GM19438 (cell line): ENCODE measurements around the gene PTRHD1.
A peak's percentile ranks its signal among the peaks of the same experiment; 100 is the strongest.
"Not testable (repeated sequence)": the region's sequence is repeated elsewhere in the genome, so short reads cannot be mapped to it uniquely, and the experiment has no call there.

Source experiments
- ATAC-seq: cut with Tn5 transposase; IDR thresholded peaks from one replicate; pipeline ENCODE4 v1.9.1; 2021; ENCODE audit warnings: low read depth; ENCODE audit not compliant: unreplicated experiment

Gene PTRHD1, protein sequence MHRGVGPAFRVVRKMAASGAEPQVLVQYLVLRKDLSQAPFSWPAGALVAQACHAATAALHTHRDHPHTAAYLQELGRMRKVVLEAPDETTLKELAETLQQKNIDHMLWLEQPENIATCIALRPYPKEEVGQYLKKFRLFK

DNA sequence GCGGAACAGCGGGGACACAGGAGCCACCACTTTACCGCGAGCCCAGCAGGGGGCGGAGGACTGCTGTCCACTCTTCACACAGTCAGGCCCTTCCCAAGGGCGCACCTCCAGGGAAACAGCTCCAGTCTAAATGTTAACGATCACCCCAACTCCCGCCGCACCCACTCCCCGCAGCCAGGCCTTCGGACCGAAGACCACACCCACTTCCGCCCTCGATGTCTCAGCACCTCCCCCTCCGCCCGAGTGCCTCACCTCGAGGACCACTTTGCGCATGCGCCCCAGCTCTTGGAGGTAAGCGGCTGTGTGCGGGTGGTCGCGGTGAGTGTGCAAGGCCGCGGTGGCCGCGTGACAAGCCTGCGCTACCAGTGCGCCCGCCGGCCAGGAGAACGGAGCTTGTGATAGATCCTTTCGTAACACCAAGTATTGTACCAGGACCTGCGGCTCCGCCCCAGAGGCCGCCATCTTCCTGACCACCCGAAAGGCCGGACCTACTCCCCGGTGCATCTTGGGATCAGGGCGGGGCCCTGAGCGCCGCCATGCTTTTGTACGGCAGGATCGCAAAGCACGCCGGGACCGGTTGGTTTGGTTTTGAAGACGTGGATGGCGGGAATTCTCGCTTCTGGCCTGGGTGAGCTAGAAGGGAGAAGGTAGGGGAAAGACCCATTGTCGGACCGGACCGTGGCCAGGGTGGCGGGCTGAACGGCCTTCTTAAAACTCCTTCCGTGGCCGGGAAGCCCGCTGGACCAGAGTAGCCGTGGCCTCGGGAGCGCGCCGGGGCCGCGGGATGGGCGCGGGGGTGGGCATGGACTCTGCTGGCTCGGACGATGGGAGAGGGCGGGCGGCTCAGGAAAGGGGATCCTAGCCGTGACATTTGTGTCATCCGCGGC lies at the start of gene PTRHD1, which contains the start of gene CENPO:
TSS of gene PTRHD1 (minus strand) at position 518 of the 887 bp plus-strand sequence. CDS start at position 504, 14 bp downstream.
TSS of gene CENPO (plus strand) at position 552 of the 887 bp plus-strand sequence. CDS start 495 bp downstream, outside the sequence.
- ATAC-seq: peak; percentile 87

DNA sequence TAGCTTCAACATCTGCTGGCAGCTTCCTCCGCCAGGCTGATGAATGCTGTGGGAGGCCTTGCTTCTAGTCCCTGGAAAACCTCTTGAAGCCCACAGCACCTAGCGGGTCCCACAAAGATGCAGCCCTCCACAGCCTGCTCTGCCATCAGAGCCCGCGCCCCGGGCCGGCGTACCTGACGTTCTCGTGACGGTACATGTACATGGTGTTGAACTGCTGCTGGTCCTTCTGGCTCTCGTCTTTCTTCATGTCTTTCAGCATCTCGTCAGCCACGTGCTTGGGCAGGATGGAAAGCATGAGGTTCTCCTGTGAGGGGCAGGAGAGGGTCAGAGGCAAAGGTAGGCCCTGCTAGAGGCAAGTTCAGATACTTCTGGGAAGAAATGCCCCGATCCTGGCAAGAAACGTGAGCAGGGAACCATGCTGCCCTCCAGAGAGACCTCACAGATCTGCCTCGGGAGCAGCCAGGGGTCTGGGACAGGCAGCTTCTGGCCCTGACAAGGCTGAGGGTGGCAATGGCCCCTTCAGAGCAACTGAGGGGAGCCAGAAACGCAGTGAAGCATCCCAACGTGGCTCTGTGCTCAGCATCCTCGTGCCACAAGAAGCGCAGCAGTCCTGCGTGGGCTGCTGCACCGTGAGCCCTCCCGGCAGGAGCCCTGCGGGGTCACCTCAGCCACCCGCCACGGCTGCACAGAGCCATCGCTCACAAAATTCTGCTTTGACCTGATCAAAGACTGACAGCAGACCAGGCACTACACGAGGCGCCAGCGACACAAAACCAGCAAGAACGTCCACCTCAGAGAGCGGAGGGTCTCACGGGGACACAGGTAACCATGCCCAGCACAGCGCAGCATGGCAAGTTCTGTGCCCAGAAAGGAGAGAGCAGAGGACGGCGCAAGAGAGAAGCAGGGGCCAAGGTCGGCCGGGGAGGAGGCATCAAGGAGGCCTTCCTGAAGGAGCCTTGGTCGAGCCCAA lies 49.2 kb upstream of the PTRHD1 start:
- ATAC-seq: no peak

DNA sequence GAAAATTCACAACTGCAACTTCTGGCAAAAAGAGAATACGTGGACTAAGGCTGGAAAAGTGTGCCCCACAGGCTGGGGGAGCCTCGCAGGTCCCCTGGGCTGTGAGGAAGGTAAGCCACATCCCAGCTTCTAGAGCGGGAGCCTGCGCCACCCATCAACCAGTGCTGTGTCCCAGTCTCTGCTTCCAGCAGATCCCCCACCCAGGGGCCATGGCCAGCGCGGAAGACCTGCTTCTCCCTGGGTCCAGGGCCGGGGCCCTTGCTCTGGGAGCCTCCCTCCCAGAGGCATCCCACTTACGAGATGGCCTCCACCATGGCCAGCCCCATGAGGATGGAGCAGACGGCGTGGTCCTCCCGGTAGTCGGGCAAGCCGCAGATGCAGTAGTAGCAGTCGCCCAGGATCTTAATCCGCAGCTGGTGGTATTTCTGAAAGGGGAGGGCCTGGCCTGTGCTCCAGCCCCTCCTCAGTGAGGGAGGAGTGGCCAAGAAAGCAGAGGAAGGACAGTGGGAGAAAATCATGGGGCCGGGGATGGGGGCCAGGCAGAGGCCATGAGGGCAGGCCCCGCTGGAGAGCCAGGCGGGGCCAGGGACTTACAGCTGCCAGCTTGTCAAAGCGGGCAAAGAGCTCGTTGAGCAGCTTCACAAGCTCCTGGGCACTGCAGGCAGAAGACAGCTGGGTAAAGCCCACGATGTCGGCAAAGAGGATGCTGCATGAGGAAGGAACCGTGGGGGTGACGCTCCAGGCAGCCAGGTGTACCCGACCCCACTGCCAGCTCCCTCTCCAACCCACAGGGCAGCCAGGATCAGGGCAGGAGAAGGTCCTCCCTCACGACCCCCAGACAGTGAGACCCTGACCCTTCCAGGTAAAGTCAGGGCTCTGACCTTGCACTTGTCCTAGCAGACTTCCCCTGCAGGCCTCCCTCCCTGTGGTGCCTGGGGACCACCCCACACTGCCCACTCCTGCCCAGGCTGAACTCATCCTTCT lies 48.1 kb upstream of the PTRHD1 start:
- no peak for ATAC-seq

DNA sequence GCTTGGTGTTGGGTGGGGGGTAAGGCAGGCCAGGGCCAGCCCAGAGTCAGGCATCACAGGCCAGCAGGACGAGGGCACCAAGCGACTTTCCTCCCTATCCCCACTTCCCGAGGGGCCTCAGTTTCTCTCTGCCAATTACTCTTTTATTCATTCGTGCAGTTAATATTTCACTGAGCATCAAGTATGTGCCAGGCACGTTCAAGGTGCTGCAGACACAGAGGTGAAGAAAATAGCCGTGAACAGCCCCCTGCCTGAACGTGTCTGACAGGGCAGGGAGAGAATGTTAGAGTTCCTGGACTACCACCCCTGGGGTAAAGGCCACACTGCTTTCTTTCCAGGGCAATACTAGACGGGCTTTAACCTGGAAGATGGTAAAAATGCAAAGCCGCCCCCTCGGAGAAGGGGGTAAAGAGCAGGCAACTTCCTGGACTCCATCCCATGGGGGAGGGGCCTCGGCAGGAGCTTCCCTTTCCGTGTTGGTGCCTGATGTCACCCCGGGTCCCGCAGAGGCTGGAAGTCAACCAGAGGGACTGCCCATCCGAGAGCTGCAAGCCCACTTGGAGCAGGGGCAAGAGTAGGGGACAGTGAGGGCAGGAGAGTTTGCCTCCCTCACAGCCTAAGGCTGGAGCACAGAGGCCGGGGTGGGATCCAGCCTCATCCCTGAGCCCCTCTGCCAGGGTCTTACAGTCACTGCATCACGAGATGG lies 47.1 kb upstream of the PTRHD1 start:
- no peak for ATAC-seq

DNA sequence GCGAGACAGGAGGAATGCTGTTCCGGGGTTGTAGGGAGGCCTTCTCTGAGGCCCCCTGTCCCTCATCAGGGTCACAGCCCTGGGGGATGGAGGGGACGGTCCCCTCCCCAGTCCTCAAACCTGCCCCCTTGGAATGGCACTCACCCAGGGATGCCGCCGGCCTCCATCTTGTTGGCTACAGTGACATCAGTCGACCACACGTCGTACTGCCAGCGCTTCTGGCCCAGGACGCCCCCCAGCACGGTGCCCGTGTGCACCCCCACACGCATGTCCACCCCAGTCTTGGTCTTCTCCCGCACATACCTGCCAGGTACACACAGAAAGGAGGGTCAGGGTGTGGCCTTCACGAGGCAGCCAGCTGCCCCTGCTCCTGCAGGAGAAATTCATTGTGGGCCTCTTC lies 46.5 kb upstream of the PTRHD1 start:
- no peak for ATAC-seq

DNA sequence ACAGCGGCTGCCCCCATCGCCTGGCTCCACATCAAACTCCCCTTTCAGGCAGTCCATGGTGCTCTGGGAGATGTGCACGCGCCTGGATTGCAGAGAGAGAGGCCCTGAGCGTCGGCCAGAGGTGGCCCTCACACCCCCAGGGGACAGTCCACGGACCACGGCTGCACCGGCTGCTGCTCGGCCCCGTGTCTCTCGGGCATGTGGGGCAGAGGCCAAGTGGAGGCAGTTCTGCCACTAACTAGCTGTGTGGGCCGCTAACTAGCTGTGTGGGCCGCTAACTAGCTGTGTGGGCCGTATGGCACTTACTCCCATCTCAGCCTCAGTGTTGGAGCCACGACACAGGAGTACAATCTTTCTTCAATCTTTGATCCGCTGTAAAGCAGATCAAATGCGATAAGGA lies 45.4 kb upstream of the PTRHD1 start:
- ATAC-seq: no peak

DNA sequence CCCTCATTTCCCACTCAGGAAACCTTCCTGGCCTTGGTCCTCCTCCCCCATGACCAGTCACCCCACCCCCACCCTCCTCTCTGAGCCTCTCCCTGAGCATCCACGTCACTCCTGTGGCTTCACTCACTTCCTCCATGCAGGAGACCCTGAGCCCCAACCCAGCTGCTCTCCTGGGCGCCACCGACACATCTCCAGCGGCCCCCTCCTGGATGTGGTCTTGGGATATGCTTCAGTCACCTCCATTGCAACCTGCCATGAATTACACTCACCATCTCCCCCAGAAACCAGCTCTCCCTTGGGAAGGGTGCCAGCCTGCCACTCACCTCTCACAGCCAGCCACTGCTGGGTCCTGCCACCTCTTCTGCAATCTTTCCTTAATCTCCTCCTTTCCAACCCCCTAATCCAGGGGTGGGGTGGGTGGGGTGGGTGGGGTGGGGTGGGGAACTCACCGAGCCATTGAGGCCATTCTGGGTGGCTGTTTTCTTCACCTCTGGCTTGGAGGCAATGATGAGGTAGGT lies 44.9 kb upstream of the PTRHD1 start:
- no peak for ATAC-seq

DNA sequence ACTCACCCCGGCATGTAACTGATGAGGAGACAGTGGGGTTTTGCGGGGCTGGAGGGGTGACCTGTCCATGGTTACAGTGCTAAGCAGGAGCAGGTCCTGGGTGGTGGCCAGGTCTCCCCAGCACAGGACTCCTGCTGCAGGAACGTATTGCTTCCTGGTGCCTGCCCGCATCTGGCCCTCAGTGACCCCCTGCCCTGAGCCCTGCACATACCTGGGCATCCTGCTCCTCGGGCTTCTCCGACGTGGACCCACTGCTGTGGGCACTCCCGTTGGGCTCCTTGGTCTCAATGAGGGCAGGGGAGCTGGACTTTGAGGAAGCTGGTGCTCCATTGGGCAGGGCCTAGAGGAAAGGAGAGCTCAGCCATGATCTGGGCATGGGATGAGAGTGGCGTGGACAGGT lies 43.5 kb upstream of the PTRHD1 start:
- no peak for ATAC-seq

DNA sequence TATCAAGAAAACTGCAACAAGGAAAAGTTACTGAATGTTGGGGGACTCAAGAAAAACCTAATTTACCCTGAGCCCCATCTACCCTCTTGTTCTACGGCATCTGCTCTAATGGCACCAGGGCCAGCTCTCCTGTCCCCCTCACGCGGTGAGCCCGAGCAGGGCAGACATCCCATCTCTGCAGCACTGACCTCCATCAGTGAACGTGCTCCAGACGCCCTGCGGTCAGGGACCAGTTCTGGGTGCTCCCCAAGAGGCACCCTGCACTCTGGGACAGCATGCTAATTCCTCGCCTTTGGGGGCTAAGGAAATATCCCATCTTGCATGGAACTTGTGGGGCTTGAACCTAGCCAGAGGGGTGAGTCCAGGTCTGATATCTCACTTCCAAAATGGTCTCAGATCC lies 43.0 kb upstream of the PTRHD1 start:
- no peak for ATAC-seq

DNA sequence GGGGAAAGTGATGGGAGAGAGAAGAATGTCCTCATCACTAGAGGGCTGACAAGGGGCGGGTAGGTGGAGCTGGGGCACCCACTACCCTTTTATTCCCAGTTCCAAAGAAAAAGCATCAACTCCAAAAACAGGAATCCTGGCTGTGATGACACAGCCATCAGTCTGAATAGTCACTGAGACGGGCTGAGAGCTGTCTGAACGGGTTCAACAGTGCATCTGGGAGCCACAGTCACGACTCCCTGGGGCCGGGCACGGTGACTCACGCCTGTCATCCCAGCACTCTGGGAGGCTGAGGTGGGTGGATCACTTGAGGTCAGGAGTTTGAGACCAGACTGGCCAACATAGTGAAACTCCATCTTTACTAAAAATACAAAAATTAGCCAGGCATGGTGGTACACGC lies 42.2 kb upstream of the PTRHD1 start:
- not testable (repeated sequence) for ATAC-seq

DNA sequence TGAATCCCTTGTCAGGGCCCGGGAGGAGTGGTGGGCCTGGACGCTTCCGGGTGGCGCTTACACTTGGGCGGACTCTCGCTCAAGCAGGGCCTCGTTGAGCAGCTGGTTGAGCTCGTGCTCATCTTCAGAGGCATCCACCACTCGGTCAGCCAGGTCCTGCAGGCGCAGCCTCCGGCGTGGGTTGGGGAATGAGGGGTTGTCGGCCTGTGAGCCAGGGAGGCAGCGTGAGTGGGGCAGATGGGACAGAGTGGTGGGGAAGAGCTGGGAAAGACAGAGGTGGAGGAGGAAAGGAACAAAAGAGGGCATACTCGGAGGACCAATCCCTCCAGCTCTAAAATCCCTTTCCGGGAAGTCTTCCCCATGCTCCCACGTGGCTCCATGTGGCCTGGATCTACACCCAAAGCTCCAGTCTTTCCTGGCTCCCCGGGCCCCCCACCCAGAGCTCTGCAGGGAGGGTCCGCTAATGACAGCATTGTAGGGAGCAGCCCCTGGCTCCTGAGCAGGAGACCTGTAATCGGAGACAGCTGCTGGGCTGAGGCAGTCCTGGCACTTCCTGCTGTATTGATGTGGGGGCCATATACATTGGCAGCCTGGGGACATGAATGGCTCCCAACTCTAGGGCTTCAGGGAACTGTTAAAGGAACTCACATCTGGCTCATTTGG lies 41.7 kb upstream of the PTRHD1 start:
- no peak for ATAC-seq

DNA sequence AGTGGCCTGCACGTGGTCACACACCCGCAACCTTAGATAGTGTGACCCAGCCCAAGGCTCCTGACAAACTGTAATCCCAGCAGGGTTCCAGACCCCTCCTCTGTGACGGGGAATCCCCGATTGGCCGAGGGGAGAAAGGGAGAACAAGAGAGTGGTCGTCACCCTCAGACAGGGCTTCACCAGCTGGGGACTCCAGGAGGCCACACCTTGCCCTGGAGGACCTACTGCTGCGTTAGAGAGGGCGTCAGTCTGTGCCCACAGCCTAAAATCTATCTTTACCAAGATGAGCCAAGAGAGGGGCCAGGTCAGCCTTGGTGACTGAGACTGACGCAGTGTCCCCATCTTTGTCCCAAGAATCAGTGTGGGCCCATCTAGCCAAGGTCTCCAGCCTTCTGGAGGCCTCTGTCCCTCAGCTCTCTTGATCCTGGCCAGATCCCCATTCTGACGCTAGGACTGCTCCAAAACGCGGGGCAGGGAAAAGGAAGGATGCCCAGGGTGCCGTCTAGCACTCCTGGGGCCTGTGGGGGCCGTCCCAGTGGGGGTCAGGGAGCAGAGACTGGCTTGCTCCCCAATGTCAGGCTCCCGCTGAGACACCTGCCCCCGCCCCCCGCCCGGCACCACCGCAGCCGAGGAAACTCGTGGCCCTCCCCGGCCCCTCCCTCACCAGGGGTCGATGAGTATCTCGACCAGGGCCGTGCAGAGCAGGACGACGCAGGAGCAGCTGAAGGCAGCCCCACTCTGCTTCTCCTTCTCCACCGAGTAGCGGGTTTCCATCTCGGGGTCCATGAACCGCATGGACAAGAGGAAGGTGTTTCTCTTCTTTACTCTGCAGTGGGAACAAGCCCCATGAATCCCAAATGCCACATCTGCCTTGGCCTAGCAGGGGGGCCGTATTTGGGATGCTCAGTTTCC lies 40.9 kb upstream of the PTRHD1 start:
- no peak for ATAC-seq

DNA sequence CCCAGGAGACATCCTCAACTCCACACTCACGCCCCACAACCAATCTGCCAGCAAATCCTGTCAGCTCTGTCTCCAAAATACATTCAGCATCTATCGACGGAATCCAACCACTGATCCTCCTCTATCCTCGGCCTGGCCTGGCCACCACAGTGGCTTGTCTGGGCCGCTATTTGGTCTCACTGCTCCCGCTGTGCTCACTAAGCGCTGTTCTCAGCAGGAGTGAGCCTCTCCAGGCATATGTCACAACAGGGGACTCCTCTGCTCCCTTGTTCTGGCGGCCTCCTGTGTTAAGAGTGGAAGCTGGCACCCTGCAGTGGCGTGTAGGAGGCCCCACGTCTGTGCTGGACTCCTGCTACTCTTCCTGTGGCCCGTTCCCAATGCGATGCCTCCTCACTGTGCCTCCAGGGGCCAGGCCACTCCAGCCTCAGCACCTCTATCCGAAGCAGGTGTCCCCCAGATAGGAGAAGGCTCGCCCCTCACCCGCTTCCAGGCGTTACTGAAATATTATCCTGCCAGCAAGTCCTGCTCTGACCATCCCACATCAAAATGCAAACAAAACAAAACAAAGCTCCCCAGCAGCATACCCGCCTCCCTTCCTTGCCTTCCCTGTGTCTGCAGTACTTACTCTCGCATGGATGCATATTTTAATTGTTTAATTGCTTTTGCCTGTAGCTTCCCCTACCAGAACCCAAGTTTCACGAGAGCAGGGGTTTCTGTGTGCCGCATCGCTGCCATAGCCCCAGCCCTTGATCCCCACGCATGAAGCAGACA lies 39.9 kb upstream of the PTRHD1 start:
- no peak for ATAC-seq

DNA sequence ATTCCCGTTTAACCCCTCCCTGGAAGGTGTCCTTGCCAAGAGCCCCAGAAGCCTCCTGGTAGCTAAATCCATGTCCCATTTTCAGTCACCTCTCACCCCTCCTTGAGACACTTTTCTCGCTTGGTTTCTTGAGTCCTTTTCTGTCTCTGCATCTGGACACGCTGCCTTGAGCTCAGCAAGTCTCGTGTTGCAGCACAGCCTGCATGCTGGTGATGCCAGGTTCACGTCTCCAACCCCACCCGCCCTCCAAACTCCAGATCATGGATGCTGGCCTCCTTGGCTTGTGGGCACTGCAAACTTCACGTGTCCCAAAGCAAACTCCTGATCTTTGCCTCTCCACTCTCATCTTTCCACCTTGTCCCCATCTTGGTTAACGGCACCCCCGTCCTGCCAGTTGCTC lies 39.3 kb upstream of the PTRHD1 start:
- ATAC-seq: no peak

DNA sequence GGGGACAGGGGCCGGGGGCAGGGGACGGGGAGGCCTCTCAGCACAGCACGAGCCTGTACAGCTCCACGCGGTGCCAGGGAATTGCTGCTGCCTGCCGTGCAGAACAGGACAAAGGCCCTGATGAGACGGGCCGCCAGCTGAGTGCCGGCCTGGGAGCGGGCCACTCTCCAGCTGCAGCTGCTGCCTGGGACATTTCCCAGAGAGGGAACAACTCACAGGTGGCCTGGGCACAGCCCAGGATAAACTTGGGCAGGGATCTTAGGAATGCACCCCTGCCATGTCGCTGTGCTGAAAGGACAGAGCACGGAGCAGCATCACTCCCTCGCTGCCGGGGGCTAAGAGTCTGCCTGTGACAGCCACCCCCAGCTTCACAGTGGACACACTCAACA lies 38.9 kb upstream of the PTRHD1 start:
- no peak for ATAC-seq

DNA sequence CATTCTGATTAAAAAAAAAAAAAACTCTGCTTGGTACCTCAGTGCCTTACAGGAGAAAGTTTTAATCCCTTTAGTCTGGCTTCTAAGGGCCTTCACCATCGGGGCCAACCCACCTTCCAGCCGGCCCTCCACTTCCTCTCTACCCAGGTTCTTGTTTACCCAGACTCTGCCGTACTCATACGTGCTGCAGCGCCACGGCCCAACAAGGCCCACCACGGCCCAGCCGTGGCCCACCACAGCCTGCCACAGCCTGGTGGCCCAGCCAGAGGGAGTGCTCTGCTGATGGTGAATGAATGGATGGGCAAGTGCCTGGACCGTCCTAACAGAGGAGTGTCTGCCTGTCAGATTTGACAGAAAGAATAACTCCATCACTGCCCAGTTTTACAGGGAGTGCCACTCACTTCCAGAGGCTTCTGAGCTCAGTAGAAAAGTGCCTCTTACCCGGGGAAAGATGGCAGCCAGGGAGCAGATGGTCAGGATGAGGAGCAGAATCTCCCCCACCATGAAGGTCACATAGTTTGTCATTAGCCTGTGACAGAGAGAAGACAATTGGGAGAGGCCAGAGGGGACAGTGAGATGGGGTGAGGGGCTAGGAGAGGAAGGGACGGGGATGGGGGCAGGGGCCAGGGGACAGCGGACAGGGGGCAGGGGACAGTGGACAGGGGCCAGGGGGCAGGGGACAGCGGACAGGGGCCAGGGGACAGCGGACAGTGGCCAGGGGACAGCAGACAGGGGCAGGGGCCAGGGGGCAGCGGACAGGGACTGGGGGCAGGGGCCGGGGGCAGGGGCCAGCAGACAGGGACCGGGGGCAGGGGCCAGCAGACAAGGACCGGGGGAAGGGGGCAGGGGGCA lies 38.3 kb upstream of the PTRHD1 start:
- ATAC-seq: no peak
